GM12878 (cell line): ENCODE data around the gene CIAPIN1. TPM values are rescaled to one million over a fixed set of nuclear protein-coding genes. Genes with fewer than 3 reads are reported as not detected.

ENCODE experiments used
- ASH2L ChIP-seq: fragments of 300-600, 200-600 bp; sonication (generic); IDR thresholded peaks from 2 replicates; pipeline ENCODE4 v1.6.1; 2017; ENCODE audit warnings: low read depth, mild to moderate bottlenecking, borderline replicate concordance
- ATF7 ChIP-seq: fragments of 450-650 bp; IDR thresholded peaks from 2 replicates; pipeline ENCODE4 v1.6.1; 2016; ENCODE audit warnings: low read depth, mild to moderate bottlenecking
- BMI1 ChIP-seq: fragments of 450-650 bp; IDR thresholded peaks from 2 replicates; pipeline ENCODE4 v1.6.1; 2016; ENCODE audit warnings: mild to moderate bottlenecking, moderate library complexity, borderline replicate concordance
- CBFB ChIP-seq: IDR thresholded peaks from 2 replicates; pipeline ENCODE4 v1.6.1; 2016; ENCODE audit warnings: antibody characterized with exemption, low read depth
- CBX3 ChIP-seq: fragments of 200-600 bp; sonication (generic); IDR thresholded peaks from 2 replicates; pipeline ENCODE4 v1.6.1; 2016; ENCODE audit warnings: low read depth, borderline replicate concordance
- CHD1 ChIP-seq: IDR thresholded peaks from 2 replicates; pipeline ENCODE4 v1.6.1; 2012; ENCODE audit warnings: low read depth, low read length, improper control_type of control experiment
- CREM ChIP-seq: IDR thresholded peaks from 2 replicates; pipeline ENCODE4 v1.6.1; 2014; ENCODE audit warnings: antibody characterized with exemption, low read depth
- EED ChIP-seq: sonication (generic); IDR thresholded peaks from 2 replicates; pipeline ENCODE4 v1.6.1; 2016; ENCODE audit warnings: antibody characterized with exemption, low read depth
- GATAD2B ChIP-seq: fragments of 450-650 bp; conservative IDR thresholded peaks from 2 replicates; pipeline ENCODE4 v1.6.1; 2017; ENCODE audit warnings: low read depth, mild to moderate bottlenecking, moderate library complexity
- IRF3 ChIP-seq: fragments of 450-650 bp; IDR thresholded peaks from 2 replicates; pipeline ENCODE4 v1.6.1; 2014; ENCODE audit warnings: mild to moderate bottlenecking
- JUND ChIP-seq: IDR thresholded peaks from 2 replicates; pipeline ENCODE4 v1.6.1; 2012; ENCODE audit warnings: low read depth, mild to moderate bottlenecking, low read length, improper control_type of control experiment, moderate library complexity
- KDM1A ChIP-seq: fragments of 200-600 bp; sonication (generic); IDR thresholded peaks from 2 replicates; pipeline ENCODE4 v1.6.1; 2016; ENCODE audit warnings: borderline replicate concordance
- NFXL1 ChIP-seq: fragments of 450-650 bp; IDR thresholded peaks from 2 replicates; pipeline ENCODE4 v1.6.1; 2017; ENCODE audit warnings: antibody characterized with exemption, mild to moderate bottlenecking, borderline replicate concordance
- NRF1 ChIP-seq: conservative IDR thresholded peaks from 2 replicates; pipeline ENCODE4 v1.6.1; 2011; ENCODE audit warnings: mild to moderate bottlenecking, low read depth, low read length, improper control_type of control experiment
- PAX5 ChIP-seq: IDR thresholded peaks from 2 replicates; pipeline ENCODE4 v1.6.1; 2011; ENCODE audit warnings: low read depth, low read length, borderline replicate concordance
- POLR2AphosphoS2 ChIP-seq: IDR thresholded peaks from 2 replicates; pipeline ENCODE4 v1.6.1; 2011; ENCODE audit warnings: low read depth, mild to moderate bottlenecking, low read length, improper control_type of control experiment, moderate library complexity
- RELB ChIP-seq: fragments of 450-650 bp; IDR thresholded peaks from 2 replicates; pipeline ENCODE4 v1.6.1; 2017; ENCODE audit warnings: low read depth, mild to moderate bottlenecking, moderate library complexity
- SREBF2 ChIP-seq: IDR thresholded peaks from 2 replicates; pipeline ENCODE4 v1.6.1; 2012; ENCODE audit warnings: mild to moderate bottlenecking, low read length
- STAT1 ChIP-seq: fragments of 450-650 bp; conservative IDR thresholded peaks from 2 replicates; pipeline ENCODE4 v1.6.1; 2014; ENCODE audit warnings: antibody characterized with exemption, mild to moderate bottlenecking
- SUZ12 ChIP-seq: fragments of 200-600 bp; sonication (generic); IDR thresholded peaks from one replicate; pipeline ENCODE4 v1.6.1; 2018; ENCODE audit warnings: antibody characterized with exemption, mild to moderate bottlenecking; ENCODE audit not compliant: unreplicated experiment
- TBL1XR1 ChIP-seq: IDR thresholded peaks from 2 replicates; pipeline ENCODE4 v1.6.1; 2012; ENCODE audit warnings: low read depth, low read length, improper control_type of control experiment
- YBX1 ChIP-seq: fragments of 450-650 bp; IDR thresholded peaks from 2 replicates; pipeline ENCODE4 v1.6.1; 2016; ENCODE audit warnings: antibody characterized with exemption
- ZBED1 ChIP-seq: IDR thresholded peaks from 2 replicates; pipeline ENCODE4 v1.6.1; 2016; ENCODE audit warnings: borderline replicate concordance
- ZNF207 ChIP-seq: fragments of 450-650 bp; IDR thresholded peaks from 2 replicates; pipeline ENCODE4 v1.6.1; 2014; ENCODE audit warnings: antibody characterized with exemption, mild to moderate bottlenecking, borderline replicate concordance
- polyA plus RNA-seq, 11 experiments: library from polyadenylated mRNA; depleted of rRNA in 4 of 11; unstranded in 6 of 11; stranded (reverse) in 5 of 11; fragments of >200 nt; fragmentation: Nextera tagmentation in 4 of 11; fragmentation: Illumina TruSeq in 1 of 11; extraction: Ambion mirVana in 4 of 11; extraction: Trizol in 1 of 11; gene quantifications; 1 replicate in 1 of 11; 2 replicates in 10 of 11; pipeline versions ENCODE4 v1.2.1 to v1.2.3, GENCODE V29; 2011 to 2016; ENCODE audit warnings: inconsistent platforms in 2 of 11, missing spikeins in 2 of 11, low read depth in 1 of 11
- total RNA-seq, 4 experiments: library from RNA; depleted of rRNA in 3 of 4; stranded (reverse); fragments of >200 nt in 3 of 4; fragmentation: Illumina TruSeq in 1 of 4; extraction: Trizol in 1 of 4; gene quantifications; 2 replicates each; pipeline versions ENCODE4 v1.2.1 to v1.2.3, GENCODE V29; 2013 to 2021
- TF ChIP-seq, protein P1 (sequence below): fragments of 450-650 bp; IDR thresholded peaks from 2 replicates; pipeline ENCODE4 v1.6.1; 2018; ENCODE audit warnings: borderline replicate concordance, mild to moderate bottlenecking; ENCODE audit not compliant: partially characterized antibody
- TF ChIP-seq, protein P2 (sequence below): IDR thresholded peaks from 2 replicates; pipeline ENCODE4 v1.6.1; 2012; ENCODE audit warnings: low read length, inconsistent platforms

CIAPIN1 gene
- total and polyA plus RNA-seq, 10 of the 15 experiments (the other 5 are each of a cell fraction or from before 2014, with no cell fraction given) = 46.2 to 150 (median 54.3) TPM

- no peak for TF ChIP-seq YBX1
- TF ChIP-seq BMI1 = no peak
- peak; percentile 88 for TF ChIP-seq CBFB
- TF ChIP-seq IRF3 = no peak
- no peak for TF ChIP-seq JUND
- TF ChIP-seq ZBED1 = peak; percentile 56; the same call in 1 of the 2 replicates
- peak; percentile 78 for TF ChIP-seq CREM
- TF ChIP-seq ZNF207 = peak; percentile 48; the same call in 1 of the 2 replicates
- no peak for TF ChIP-seq PAX5
- peak; percentile 61; the same call in 1 of the 2 replicates for TF ChIP-seq TBL1XR1
- TF ChIP-seq CBX3 = no peak
- TF ChIP-seq RELB = peak; percentile 24; the same call in 1 of the 2 replicates
- TF ChIP-seq KDM1A = no peak
- TF ChIP-seq, protein P1, sequence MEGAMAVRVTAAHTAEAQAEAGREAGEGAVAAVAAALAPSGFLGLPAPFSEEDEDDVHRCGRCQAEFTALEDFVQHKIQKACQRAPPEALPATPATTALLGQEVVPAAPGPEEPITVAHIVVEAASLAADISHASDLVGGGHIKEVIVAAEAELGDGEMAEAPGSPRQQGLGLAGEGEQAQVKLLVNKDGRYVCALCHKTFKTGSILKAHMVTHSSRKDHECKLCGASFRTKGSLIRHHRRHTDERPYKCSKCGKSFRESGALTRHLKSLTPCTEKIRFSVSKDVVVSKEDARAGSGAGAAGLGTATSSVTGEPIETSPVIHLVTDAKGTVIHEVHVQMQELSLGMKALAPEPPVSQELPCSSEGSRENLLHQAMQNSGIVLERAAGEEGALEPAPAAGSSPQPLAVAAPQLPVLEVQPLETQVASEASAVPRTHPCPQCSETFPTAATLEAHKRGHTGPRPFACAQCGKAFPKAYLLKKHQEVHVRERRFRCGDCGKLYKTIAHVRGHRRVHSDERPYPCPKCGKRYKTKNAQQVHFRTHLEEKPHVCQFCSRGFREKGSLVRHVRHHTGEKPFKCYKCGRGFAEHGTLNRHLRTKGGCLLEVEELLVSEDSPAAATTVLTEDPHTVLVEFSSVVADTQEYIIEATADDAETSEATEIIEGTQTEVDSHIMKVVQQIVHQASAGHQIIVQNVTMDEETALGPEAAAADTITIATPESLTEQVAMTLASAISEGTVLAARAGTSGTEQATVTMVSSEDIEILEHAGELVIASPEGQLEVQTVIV = no peak
- TF ChIP-seq, protein P2, sequence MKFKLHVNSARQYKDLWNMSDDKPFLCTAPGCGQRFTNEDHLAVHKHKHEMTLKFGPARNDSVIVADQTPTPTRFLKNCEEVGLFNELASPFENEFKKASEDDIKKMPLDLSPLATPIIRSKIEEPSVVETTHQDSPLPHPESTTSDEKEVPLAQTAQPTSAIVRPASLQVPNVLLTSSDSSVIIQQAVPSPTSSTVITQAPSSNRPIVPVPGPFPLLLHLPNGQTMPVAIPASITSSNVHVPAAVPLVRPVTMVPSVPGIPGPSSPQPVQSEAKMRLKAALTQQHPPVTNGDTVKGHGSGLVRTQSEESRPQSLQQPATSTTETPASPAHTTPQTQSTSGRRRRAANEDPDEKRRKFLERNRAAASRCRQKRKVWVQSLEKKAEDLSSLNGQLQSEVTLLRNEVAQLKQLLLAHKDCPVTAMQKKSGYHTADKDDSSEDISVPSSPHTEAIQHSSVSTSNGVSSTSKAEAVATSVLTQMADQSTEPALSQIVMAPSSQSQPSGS = no peak
- TF ChIP-seq CHD1 = no peak
- no peak for TF ChIP-seq NRF1
- TF ChIP-seq STAT1 = peak; percentile 78; the same call in 1 of the 2 replicates
- no peak for TF ChIP-seq ATF7
- TF ChIP-seq SREBF2 = peak; percentile 49; the same call in 1 of the 2 replicates
- no peak; the same call in 1 of the 2 replicates for TF ChIP-seq ASH2L
- TF ChIP-seq POLR2AphosphoS2 = peak; percentile 88; the same call in 1 of the 2 replicates
- no peak for TF ChIP-seq SUZ12
- TF ChIP-seq NFXL1 = no peak
- TF ChIP-seq GATAD2B = peak; percentile 29; the same call in 1 of the 2 replicates
- no peak for TF ChIP-seq EED
Measured at GRCh38 chr16:57462209-57462977, 15.2 kb upstream of the CIAPIN1 start, which contains the start of gene POLR2C (continued).
